Hepatocyte (in vitro differentiated cells): ENCODE measurements around the gene PCYT2. TPM values are rescaled to one million over a fixed set of nuclear protein-coding genes. Genes with fewer than 3 reads are reported as not detected.

ENCODE experiments used
- DNase-seq: peaks from one replicate; pipeline ENCODE4 v3.0.0-alpha.2; 2016; ENCODE audit warnings: low spot score
- H2AFZ ChIP-seq: fragments of 200-600 bp; sonication (generic); 2 replicates; pipeline ENCODE4 v1.6.0; 2016; ENCODE audit warnings: antibody characterized with exemption, mild to moderate bottlenecking
- H3K27ac ChIP-seq: fragments of 200-600 bp; sonication (generic); 2 replicates; pipeline ENCODE4 v1.5.1; 2016; ENCODE audit warnings: mild to moderate bottlenecking
- H3K27me3 ChIP-seq: fragments of 200-600 bp; sonication (generic); 2 replicates; pipeline ENCODE4 v1.6.1; 2016
- H3K36me3 ChIP-seq: fragments of 200-600 bp; sonication (generic); replicated peaks from 2 replicates; pipeline ENCODE4 v1.5.1; 2016; ENCODE audit warnings: low read depth; ENCODE audit not compliant: insufficient read depth
- H3K4me1 ChIP-seq: fragments of 200-600 bp; sonication (generic); 2 replicates; pipeline ENCODE4 v1.5.1; 2016; ENCODE audit warnings: mild to moderate bottlenecking, moderate library complexity; ENCODE audit not compliant: insufficient read depth
- H3K4me2 ChIP-seq: fragments of 200-600 bp; sonication (generic); 2 replicates; pipeline ENCODE4 v1.6.0; 2016
- H3K4me3 ChIP-seq: fragments of 200-600 bp; sonication (generic); 2 replicates; pipeline ENCODE4 v1.5.1; 2016; ENCODE audit warnings: mild to moderate bottlenecking
- H3K79me2 ChIP-seq: fragments of 200-600 bp; sonication (generic); 2 replicates; pipeline ENCODE4 v1.6.0; 2017; ENCODE audit warnings: mild to moderate bottlenecking
- H3K9me2 ChIP-seq: fragments of 200-600 bp; sonication (generic); replicated peaks from 2 replicates; pipeline ENCODE4 v1.6.0; 2017; ENCODE audit warnings: mild to moderate bottlenecking; ENCODE audit not compliant: insufficient read depth
- H3K9me3 ChIP-seq: fragments of 200-600 bp; sonication (generic); 2 replicates; pipeline ENCODE4 v1.5.1; 2016; ENCODE audit warnings: low read depth, mild to moderate bottlenecking
- H4K20me1 ChIP-seq: fragments of 200-600 bp; sonication (generic); 2 replicates; pipeline ENCODE4 v1.6.0; 2016; ENCODE audit warnings: mild to moderate bottlenecking; ENCODE audit not compliant: insufficient read depth, poor library complexity, severe bottlenecking
- EZH2 ChIP-seq: fragments of 200-600 bp; sonication (generic); IDR thresholded peaks from 2 replicates; pipeline ENCODE4 v1.6.1; 2016; ENCODE audit warnings: antibody characterized with exemption, mild to moderate bottlenecking, borderline replicate concordance
- EZH2phosphoT487 ChIP-seq: fragments of 200-600 bp; sonication (generic); IDR thresholded peaks from one replicate; pipeline ENCODE4 v1.6.1; 2018; ENCODE audit warnings: antibody characterized with exemption, mild to moderate bottlenecking, low read depth, moderate library complexity; ENCODE audit not compliant: unreplicated experiment, severe bottlenecking
- WGBS: methylation state at CpG from one replicate; pipeline ENCODE4 v1.1.6; 2016; ENCODE audit warnings: low lambda C conversion rate; ENCODE audit errors: missing lambda C conversion rate; 5-methylcytosine and 5-hydroxymethylcytosine counted together
- polyA plus RNA-seq: library from polyadenylated mRNA; unstranded; fragments of >200 nt; fragmentation: Nextera tagmentation; extraction: Ambion mirVana; gene quantifications from 2 replicates; pipeline ENCODE4 v1.2.1, GENCODE V29; 2016
- total RNA-seq: library from RNA; depleted of rRNA; stranded (reverse); fragments of >200 nt; gene quantifications from 2 replicates; pipeline ENCODE4 v1.2.3, GENCODE V29; 2014
- TF ChIP-seq, protein P1 (sequence below): fragments of 200-600 bp; sonication (generic); IDR thresholded peaks from 2 replicates; pipeline ENCODE4 v1.5.1; 2016; ENCODE audit warnings: antibody characterized with exemption, mild to moderate bottlenecking; ENCODE audit not compliant: poor library complexity

Gene PCYT2
- total and polyA plus RNA-seq, 2 experiments from 2014 or later: 84.7 to 126 TPM

DNA sequence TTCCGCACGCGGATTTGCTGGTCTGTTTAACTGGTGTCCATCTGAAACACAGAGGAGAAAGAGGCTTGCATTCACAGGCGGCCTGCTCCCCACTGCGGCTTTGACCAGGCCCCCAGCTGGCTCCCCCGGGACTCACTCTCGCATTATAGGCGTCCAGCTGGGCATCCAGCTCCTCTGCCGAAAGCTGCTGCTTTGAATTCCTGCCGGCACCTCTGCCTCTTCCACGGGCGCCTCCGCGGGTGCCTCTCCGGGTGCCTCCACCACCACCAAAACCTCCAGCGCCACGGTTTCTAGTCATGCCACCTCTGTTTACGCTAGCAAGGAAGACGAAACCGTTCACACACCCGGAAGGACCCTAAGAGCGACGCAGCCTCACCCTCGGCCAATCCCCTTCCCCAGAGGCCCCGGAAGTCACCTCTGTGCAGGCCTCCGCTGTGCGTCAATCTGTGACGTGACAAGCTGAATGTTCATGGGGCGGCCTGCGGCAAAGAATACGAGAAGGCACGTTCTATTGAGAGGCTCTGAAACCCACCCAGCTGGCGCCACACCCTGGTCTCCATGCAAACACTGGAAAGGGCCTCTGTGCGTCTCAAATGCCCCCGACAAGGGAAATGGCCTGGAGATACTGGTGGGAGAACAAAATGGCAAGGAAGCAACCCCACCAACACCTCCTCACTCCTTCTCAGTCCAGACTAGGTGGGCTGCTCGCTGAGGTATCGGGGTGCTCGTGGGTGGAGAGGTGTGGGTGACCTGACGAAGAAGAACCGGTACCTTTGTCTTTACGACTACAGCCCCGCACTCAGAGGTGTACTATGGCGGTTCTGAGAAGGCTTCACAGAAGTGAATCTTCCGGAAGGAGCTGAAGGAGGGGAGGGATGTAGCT, 22.9 kb downstream of the PCYT2 start:
- no peak overlapping the region for H3K27ac ChIP-seq
- no peak overlapping the region for H3K4me3 ChIP-seq
- WGBS: 97% methylated on average over 41 of the region's 44 CpGs
- no peak overlapping the region for H3K4me2 ChIP-seq
- peaks cover 53% of the 10 kb centered on the region for H3K79me2 ChIP-seq
- DNase-seq: no peak
- TF ChIP-seq EZH2: no peak
- TF ChIP-seq EZH2phosphoT487: no peak
- TF ChIP-seq, protein P1, sequence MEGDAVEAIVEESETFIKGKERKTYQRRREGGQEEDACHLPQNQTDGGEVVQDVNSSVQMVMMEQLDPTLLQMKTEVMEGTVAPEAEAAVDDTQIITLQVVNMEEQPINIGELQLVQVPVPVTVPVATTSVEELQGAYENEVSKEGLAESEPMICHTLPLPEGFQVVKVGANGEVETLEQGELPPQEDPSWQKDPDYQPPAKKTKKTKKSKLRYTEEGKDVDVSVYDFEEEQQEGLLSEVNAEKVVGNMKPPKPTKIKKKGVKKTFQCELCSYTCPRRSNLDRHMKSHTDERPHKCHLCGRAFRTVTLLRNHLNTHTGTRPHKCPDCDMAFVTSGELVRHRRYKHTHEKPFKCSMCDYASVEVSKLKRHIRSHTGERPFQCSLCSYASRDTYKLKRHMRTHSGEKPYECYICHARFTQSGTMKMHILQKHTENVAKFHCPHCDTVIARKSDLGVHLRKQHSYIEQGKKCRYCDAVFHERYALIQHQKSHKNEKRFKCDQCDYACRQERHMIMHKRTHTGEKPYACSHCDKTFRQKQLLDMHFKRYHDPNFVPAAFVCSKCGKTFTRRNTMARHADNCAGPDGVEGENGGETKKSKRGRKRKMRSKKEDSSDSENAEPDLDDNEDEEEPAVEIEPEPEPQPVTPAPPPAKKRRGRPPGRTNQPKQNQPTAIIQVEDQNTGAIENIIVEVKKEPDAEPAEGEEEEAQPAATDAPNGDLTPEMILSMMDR: no peak
- H3K36me3 ChIP-seq: no peaks in the 10 kb centered on the region
- H4K20me1 ChIP-seq: no peaks in the 10 kb centered on the region
- H3K27me3 ChIP-seq: no peaks in the 10 kb centered on the region
- H3K9me3 ChIP-seq: no peaks in the 10 kb centered on the region
- H2AFZ ChIP-seq: no peak overlapping the region
- H3K4me1 ChIP-seq: peaks cover 6% of the 10 kb centered on the region
- no peaks in the 10 kb centered on the region for H3K9me2 ChIP-seq

DNA sequence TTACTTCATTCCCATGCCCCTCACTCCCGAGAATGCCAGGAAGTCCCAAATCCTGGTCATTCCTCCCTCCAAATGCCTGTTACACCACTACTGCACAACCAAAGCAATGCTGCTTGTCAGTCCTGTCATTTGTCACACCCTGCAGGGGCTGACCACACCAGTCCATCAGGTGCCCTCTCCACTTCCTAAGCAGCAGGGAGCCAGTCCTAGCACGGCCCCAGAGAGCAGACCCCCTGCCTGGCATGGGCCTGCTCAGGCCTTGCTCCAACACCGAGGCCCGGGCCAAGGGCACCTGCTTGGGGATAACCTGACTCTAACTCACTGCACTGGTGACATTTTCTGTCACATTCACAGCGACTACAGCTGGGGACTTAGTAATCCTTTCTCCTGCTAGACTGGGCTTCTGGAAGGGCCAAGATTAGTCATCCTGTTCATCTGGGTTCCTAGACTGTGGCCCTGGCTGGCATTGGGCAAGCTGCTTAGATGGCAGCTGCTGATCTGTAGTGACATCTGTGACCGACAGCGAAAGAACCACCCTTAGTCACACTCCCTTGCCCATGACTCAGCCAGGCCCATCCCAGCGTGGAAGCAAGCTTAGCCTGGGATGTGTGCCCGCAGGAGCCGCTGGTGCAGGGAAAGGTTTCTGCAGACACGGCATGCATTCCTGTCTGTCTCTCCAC, 25.2 kb downstream of the PCYT2 start:
- no peaks in the 10 kb centered on the region for H4K20me1 ChIP-seq
- H3K27me3 ChIP-seq: no peaks in the 10 kb centered on the region
- no peaks in the 10 kb centered on the region for H3K36me3 ChIP-seq
- H3K4me2 ChIP-seq: no peak overlapping the region
- peaks cover 6% of the 10 kb centered on the region for H3K4me1 ChIP-seq
- no peak overlapping the region for H3K4me3 ChIP-seq
- 94% methylated on average over 11 of the region's 11 CpGs for WGBS
- H3K9me2 ChIP-seq: no peaks in the 10 kb centered on the region
- peaks cover 39% of the 10 kb centered on the region for H3K79me2 ChIP-seq
- H2AFZ ChIP-seq: no peak overlapping the region
- no peak for TF ChIP-seq EZH2
- DNase-seq: no peak
- H3K27ac ChIP-seq: no peak overlapping the region
- no peaks in the 10 kb centered on the region for H3K9me3 ChIP-seq

DNA sequence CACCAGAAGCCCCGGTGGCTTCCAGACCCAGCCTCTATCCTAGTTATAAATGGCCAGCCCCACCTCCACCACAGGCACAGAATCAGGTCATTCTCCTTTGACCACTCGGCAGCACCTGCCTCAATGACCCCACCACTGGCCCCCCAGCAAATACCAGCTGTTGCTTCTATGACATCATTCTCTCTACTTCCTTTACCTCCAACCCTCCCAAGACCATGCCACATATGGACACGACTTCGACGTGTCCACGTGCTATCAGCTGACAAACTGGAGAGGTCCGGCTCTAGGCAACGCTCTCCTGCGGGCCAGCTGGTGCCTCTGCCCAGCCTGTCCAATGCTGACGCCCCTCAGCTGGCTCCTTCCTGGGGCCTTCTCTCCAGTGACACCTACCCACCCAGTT, 25.7 kb downstream of the PCYT2 start:
- Histone ChIP-seq H3K9me2 (no peaks in the 10 kb centered on the region), H3K36me3 (no peaks in the 10 kb centered on the region), H3K9me3 (no peaks in the 10 kb centered on the region), H3K27me3 (no peaks in the 10 kb centered on the region), H2AFZ (no peak overlapping the region), H3K4me1 (peaks cover 6% of the 10 kb centered on the region), H3K27ac (no peak overlapping the region), H3K79me2 (peaks cover 33% of the 10 kb centered on the region), H3K4me2 (no peak overlapping the region), H4K20me1 (no peaks in the 10 kb centered on the region), H3K4me3 (no peak overlapping the region)
- TF ChIP-seq, protein P1: no peak
- TF ChIP-seq EZH2: no peak
- TF ChIP-seq EZH2phosphoT487: no peak
- DNase-seq: no peak
- WGBS: 94% methylated on average over 10 of the region's 10 CpGs

GRCh38 chr17:81884968-81885367, 26.2 kb downstream of the PCYT2 start:
- H4K20me1 ChIP-seq: no peaks in the 10 kb centered on the region
- 99% methylated on average over 5 of the region's 5 CpGs for WGBS
- DNase-seq: no peak
- peaks cover under 1% of the 10 kb centered on the region for H3K36me3 ChIP-seq
- H2AFZ ChIP-seq: no peak overlapping the region
- H3K79me2 ChIP-seq: peaks cover 29% of the 10 kb centered on the region
- no peak overlapping the region for H3K4me3 ChIP-seq
- TF ChIP-seq, protein P1: no peak
- no peak for TF ChIP-seq EZH2phosphoT487
- TF ChIP-seq EZH2: no peak
- no peaks in the 10 kb centered on the region for H3K9me2 ChIP-seq
- H3K27ac ChIP-seq: no peak overlapping the region
- peaks cover under 1% of the 10 kb centered on the region for H3K4me1 ChIP-seq
- no peaks in the 10 kb centered on the region for H3K27me3 ChIP-seq
- H3K4me2 ChIP-seq: no peak overlapping the region
- H3K9me3 ChIP-seq: no peaks in the 10 kb centered on the region
